Adrenal gland (tissue), 5 donors: Measurements from ENCODE around the gene NPAS3.

Experiments used
- CTCF ChIP-seq, 6 experiments: fragments of 450-650 bp in 4 of 6; fragments of 200-600 bp in 2 of 6; sonication (generic) in 1 of 6; IDR thresholded peaks; 1 replicate in 5 of 6; 2 replicates in 1 of 6; pipeline versions ENCODE4 v1.5.1 to v1.8.0; 2016 to 2021; ENCODE audit warnings: antibody characterized with exemption in 6 of 6, mild to moderate bottlenecking in 2 of 6, moderate library complexity in 1 of 6
- POLR2A ChIP-seq, 2 donors: fragments of 450-650 bp; IDR thresholded peaks; one replicate each; pipeline ENCODE4 v1.6.1; 2017; ENCODE audit warnings: antibody characterized with exemption in 2 of 2, mild to moderate bottlenecking in 2 of 2, moderate library complexity in 1 of 2
- donor health status: DM: no; HTN: no; CAD: no.

GRCh38 chr14:33393231-33393894, 454.7 kb downstream of the NPAS3 start:
- no peak for TF ChIP-seq CTCF (IDR thresholded peaks at IDR 0.05)
- no peak for TF ChIP-seq POLR2A (IDR thresholded peaks at IDR 0.05)
